GM18508 (cell line): Measurements from ENCODE around the gene NFATC2IP.
"Not testable (repeated sequence)": the region's sequence is repeated elsewhere in the genome, so short reads cannot be mapped to it uniquely, and the experiment has no call there.

Source experiments
- ATAC-seq: cut with Tn5 transposase; IDR thresholded peaks from one replicate; pipeline ENCODE4 v1.9.1; 2021; ENCODE audit warnings: moderate number of reproducible peaks; ENCODE audit not compliant: insufficient read depth, unreplicated experiment

NFATC2IP gene

DNA sequence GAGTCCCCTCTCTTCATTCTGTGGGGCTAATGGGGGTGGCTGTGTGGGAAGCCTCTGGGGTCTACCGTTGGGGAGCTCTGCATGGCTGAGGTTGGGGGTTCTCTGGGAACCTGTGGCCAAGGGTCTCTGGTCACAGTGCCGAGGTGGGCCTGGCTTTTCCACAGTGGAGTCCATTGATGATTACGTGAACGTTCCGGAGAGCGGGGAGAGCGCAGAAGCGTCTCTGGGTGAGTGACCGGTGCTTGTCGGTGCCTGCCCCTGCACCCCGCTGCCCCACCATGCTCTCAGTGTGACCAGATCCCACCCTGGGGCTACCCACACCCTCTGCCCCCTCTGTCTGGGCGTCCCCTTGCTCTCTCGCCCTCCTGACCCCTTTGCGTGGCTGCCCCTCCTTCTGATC, 38.6 kb downstream of the NFATC2IP start:
- ATAC-seq, result no peak

GRCh38 chr16:28990375-28991040, 39.8 kb downstream of the NFATC2IP start:
- ATAC-seq, result no peak

DNA sequence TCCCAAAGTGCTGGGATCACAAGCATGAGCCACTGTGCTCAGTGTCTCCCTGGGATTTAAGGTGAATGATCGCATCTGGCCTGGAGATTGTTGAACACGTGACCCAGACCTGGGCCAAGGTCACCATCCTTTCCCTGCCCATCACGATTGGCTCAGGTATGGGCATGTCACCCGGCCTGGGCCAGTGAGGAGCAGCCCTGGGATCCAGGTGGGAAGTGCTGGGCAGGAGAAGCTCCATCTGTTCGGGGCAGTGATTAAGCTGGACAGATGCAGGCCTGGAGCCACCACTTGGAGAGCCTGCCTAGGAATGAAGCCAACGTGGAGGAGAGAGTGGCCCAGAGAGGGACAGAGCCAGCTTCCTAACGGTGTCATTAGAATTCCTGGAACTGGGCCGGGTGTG, 41.0 kb downstream of the NFATC2IP start:
- ATAC-seq, result no peak

DNA sequence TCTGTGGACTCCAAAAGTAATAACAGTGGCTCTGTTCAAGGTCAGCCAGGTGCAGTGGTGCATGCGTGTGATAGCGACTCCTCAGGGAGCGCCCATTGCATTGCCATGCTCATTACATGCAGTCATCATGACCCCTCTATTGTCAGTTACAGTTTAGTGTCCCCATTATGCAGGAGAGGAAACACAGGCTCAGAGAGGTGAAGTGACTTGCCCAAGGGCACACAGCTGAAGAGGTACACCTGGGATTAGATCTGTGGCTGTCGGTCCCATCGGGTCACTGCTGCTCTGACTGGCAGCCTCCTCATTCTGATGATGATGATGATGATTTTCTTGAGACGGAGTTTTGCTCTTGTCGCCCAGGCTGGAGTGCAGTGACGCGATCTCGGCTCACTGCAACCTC, 41.8 kb downstream of the NFATC2IP start:
- ATAC-seq, result no peak

GRCh38 chr16:28998837-28999236, 48.1 kb downstream of the NFATC2IP start:
- ATAC-seq, result no peak

- ATAC-seq, result no peak
Observed at GRCh38 chr16:28999577-28999976, 48.8 kb downstream of the NFATC2IP start.

DNA sequence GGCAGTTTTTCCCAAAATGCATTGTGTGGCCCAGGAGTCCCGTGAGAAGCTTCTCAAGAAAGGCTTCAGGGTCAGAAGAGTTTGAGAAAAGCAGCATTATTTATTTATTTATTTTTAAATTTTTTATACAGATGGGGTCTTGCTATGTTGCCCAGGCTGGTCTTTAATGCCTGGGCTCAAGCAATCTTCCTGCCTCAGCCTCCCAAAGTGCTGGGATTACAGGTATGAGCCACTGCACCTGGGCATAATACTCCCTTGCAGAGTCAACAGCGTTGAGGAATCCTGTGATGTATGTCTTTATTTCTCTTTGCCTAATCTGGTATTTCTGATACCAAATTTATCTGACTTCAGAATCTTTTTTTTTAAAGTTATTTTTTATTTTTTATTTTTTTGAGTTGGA, 49.3 kb downstream of the NFATC2IP start:
- no peak for ATAC-seq

GRCh38 chr16:29004496-29005139, 53.9 kb downstream of the NFATC2IP start:
- not testable (repeated sequence) for ATAC-seq

- ATAC-seq, result no peak
Observed at GRCh38 chr16:29007730-29008593, 57.2 kb downstream of the NFATC2IP start.

GRCh38 chr16:29009050-29009837, 58.5 kb downstream of the NFATC2IP start:
- ATAC-seq, result no peak

DNA sequence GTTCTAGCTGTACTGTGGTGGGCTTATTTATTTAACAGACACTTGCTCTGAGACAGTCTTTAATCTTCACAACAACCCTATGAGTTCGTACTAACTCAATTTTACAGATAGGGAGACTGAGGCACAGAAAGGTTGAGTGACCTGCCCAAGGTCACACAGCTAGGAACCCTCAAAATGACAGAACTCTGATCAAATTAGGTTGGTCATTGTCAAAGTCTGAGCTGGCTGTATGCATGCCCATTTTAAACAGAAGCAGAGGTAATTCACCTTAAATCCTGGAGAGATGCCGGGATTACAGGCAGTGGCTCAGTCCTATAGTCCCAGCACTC, 59.1 kb downstream of the NFATC2IP start:
- ATAC-seq, result no peak

GRCh38 chr16:29011112-29011511, 60.4 kb downstream of the NFATC2IP start:
- no peak for ATAC-seq

DNA sequence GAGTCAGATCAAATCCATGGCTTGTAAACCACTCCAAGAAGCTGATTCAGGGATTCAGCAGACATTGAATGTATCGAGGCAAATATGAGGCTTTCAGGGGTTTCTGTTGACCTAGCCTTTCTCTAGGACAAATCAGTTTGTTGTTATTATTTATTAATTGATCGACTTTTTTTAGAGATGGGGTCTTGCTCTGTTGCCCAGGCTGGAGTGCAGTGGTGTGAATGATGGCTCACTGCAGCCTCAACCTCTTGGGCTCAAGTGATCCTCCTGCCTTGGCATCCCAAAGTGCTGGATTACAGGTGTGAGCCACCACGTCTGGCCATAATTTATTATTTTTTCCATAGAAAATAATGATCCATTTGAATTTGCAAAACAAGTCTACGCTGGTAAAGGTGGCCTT, 61.1 kb downstream of the NFATC2IP start:
- ATAC-seq, result no peak

DNA sequence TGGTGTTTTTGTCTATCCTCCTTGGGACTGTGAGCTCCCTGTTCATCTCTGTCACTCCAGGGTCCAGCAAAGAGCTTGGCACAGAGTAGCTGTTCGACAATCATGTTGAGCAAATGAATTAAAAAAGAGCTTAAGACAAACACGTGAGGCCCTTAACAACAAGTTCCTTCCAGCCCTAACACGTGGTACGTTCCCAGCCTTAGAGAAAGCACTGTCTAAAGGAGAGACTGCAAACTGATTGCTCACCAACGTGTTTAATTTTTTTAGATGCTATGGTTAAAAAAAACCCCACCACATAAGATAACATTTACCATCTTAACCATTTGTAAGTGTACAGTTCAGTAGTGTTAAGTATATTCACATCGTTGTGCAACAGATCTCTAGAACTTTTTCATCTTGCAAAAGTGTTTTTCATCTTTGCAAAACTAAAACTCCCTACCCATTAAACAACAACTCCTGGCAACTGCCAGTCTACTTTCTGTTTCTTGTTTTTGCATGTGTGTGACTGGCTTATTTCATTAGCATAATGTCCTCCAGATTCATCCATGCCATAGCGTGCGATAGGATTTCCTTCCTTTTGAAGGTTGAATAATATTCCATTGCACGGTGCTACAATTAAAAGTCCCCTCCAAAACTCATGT, 62.3 kb downstream of the NFATC2IP start:
- no peak for ATAC-seq

DNA sequence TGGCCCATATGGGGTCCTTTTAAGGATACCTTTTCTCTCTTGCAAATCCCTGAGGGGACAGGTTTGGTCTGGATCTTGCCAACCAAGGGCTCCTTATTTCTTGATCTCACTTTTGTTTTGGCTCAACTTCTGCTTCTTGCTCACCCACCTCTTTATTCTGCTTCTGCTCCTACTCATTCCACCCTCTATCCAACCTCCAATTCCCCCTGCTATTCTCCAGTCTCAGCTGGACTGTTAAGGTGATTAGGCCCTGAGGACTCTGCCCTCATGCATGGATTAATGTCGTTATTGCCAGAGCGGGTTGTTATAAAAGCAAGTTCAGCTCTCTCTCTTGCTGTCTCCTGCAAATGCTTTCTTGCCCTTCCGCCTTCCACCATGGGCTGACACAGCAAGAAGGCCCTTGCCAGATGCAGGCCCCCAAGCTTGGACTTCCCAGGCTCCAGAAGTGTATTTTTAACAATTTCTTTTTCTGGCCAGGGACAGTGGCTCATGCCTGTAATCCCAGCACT, 63.9 kb downstream of the NFATC2IP start:
- ATAC-seq, result no peak
